PC-3 (cell line): ENCODE data around the gene OR11L1. TPM values are rescaled to one million over a fixed set of nuclear protein-coding genes. Genes with fewer than 3 reads are reported as not detected.

Experiments used
- ATAC-seq: fragments of 200-7000 bp; cut with Tn5 transposase; 2 replicates; pipeline ENCODE4 v1.9.1; 2020; ENCODE audit warnings: mild to moderate bottlenecking, moderate library complexity
- BruUV-seq: library from RNA; stranded (reverse); fragments of 400-500 nt; replicated peaks from 2 replicates; lab custom pipeline; 2021; lab: Mats Ljungman, UMichigan
- CTCF ChIA-PET: fragments of 300-600 bp; sonication (Branson Sonifier 250); formaldehyde crosslinking; loops from one replicate; lab custom pipeline; 2022; ENCODE audit warnings: antibody characterized with exemption; lab: Charles Lee
- POLR2A ChIA-PET: fragments of 300-600 bp; sonication (Branson Sonifier 250); formaldehyde crosslinking; loops from one replicate; lab custom pipeline; 2022; ENCODE audit warnings: antibody characterized with exemption; ENCODE audit not compliant: unreplicated experiment; lab: Charles Lee
- DNase-seq: peaks from one replicate; pipeline ENCODE4 v3.0.0-alpha.2; 2015
- H2AFZ ChIP-seq: fragments of 300-600 bp; sonication (generic); 2 replicates; pipeline ENCODE4 v1.6.0; 2016; ENCODE audit warnings: antibody characterized with exemption, low read length
- H3F3A ChIP-seq: fragments of 300-600 bp; sonication (generic); one replicate; pipeline ENCODE4 v1.6.0; 2017; ENCODE audit warnings: antibody characterized with exemption, low read length, control low read depth, mild to moderate bottlenecking; ENCODE audit not compliant: unreplicated experiment
- H3K27ac ChIP-seq: fragments of 300-600 bp; sonication (generic); 2 replicates; pipeline ENCODE4 v1.5.1; 2016; ENCODE audit warnings: mild to moderate bottlenecking, low read length
- H3K27me3 ChIP-seq: fragments of 300-600 bp; sonication (generic); 2 replicates; pipeline ENCODE4 v1.6.1; 2016; ENCODE audit warnings: low read length, mixed read lengths
- H3K36me3 ChIP-seq: fragments of 300-600 bp; sonication (generic); 2 replicates; pipeline ENCODE4 v1.6.1; 2016; ENCODE audit warnings: low read depth, mixed run types, low read length, mixed read lengths
- H3K4me1 ChIP-seq: fragments of 300-600 bp; sonication (generic); 2 replicates; pipeline ENCODE4 v1.5.1; 2016; ENCODE audit warnings: low read length; ENCODE audit not compliant: insufficient read depth
- H3K4me2 ChIP-seq: fragments of 300-600 bp; sonication (generic); 2 replicates; pipeline ENCODE4 v1.6.0; 2016; ENCODE audit warnings: low read length
- H3K4me3 ChIP-seq: fragments of 300-600 bp; sonication (generic); 2 replicates; pipeline ENCODE4 v1.5.1; 2016; ENCODE audit warnings: mild to moderate bottlenecking, low read length, mixed read lengths
- H3K79me2 ChIP-seq: fragments of 300-600 bp; sonication (generic); 2 replicates; pipeline ENCODE4 v1.6.1; 2017; ENCODE audit warnings: low read length, mixed read lengths
- H3K9ac ChIP-seq: fragments of 300-600 bp; sonication (generic); 2 replicates; pipeline ENCODE4 v1.6.0; 2016; ENCODE audit warnings: mild to moderate bottlenecking, low read length
- H3K9me2 ChIP-seq: fragments of 300-600 bp; sonication (generic); replicated peaks from 2 replicates; pipeline ENCODE4 v1.6.1; 2016; ENCODE audit warnings: mixed run types, low read length, mixed read lengths
- H3K9me3 ChIP-seq: fragments of 300-600 bp; sonication (generic); 2 replicates; pipeline ENCODE4 v1.6.1; 2016; ENCODE audit warnings: low read length, mixed read lengths
- H4K20me1 ChIP-seq: fragments of 300-600 bp; sonication (generic); 2 replicates; pipeline ENCODE4 v1.6.1; 2016; ENCODE audit warnings: low read length, mixed read lengths
- EZH2 ChIP-seq: fragments of 300-600 bp; sonication (generic); IDR thresholded peaks from one replicate; pipeline ENCODE4 v1.6.1; 2017; ENCODE audit warnings: antibody characterized with exemption, mild to moderate bottlenecking, low read length; ENCODE audit not compliant: unreplicated experiment
- EZH2phosphoT487 ChIP-seq: fragments of 300-600 bp; sonication (generic); IDR thresholded peaks from 2 replicates; pipeline ENCODE4 v1.6.1; 2018; ENCODE audit warnings: mild to moderate bottlenecking, antibody characterized with exemption, low read length, borderline replicate concordance
- intact Hi-C: fragments of 100-400 bp; cut with micrococcal nuclease; formaldehyde crosslinking; loops from 2 replicates; pipeline ENCODE4 v1.9.0; 2023
- total RNA-seq: library from RNA; depleted of rRNA; stranded (reverse); fragments of >200 nt; gene quantifications from 2 replicates; pipeline ENCODE4 v1.2.3, GENCODE V29; 2014
- TF ChIP-seq, protein P1 (sequence below): fragments of 300-600 bp; sonication (generic); conservative IDR thresholded peaks from 2 replicates; pipeline ENCODE4 v1.5.1; 2017; ENCODE audit warnings: antibody characterized with exemption, low read depth, mild to moderate bottlenecking, low read length

OR11L1 gene
- total RNA-seq, 1 experiment from 2014 or later, result not detected

- no peak overlapping the region for H2AFZ ChIP-seq
- no peaks in the 10 kb centered on the region for H3K9me3 ChIP-seq
- H3K79me2 ChIP-seq, result peaks cover 30% of the 10 kb centered on the region
- POLR2A ChIA-PET, result no interaction called here
- H3K4me2 ChIP-seq, result no peak overlapping the region
- no peaks in the 10 kb centered on the region for H3K27me3 ChIP-seq
- H4K20me1 ChIP-seq, result 0 out of 2 replicates have a peak, but pooled peaks cover 4% of the 10 kb centered on the region
- TF ChIP-seq, protein P1, sequence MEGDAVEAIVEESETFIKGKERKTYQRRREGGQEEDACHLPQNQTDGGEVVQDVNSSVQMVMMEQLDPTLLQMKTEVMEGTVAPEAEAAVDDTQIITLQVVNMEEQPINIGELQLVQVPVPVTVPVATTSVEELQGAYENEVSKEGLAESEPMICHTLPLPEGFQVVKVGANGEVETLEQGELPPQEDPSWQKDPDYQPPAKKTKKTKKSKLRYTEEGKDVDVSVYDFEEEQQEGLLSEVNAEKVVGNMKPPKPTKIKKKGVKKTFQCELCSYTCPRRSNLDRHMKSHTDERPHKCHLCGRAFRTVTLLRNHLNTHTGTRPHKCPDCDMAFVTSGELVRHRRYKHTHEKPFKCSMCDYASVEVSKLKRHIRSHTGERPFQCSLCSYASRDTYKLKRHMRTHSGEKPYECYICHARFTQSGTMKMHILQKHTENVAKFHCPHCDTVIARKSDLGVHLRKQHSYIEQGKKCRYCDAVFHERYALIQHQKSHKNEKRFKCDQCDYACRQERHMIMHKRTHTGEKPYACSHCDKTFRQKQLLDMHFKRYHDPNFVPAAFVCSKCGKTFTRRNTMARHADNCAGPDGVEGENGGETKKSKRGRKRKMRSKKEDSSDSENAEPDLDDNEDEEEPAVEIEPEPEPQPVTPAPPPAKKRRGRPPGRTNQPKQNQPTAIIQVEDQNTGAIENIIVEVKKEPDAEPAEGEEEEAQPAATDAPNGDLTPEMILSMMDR, result no peak
- no peak for TF ChIP-seq EZH2phosphoT487
- no peak for TF ChIP-seq EZH2
- no peak overlapping the region for H3K27ac ChIP-seq
- CTCF ChIA-PET, result no interaction called here
- H3K36me3 ChIP-seq, result peaks cover 3% of the 10 kb centered on the region; the same call in 1 of the 2 replicates
- H3F3A ChIP-seq, result no peaks in the 10 kb centered on the region
- no peaks in the 10 kb centered on the region for H3K9me2 ChIP-seq
- ATAC-seq (no peak), DNase-seq (peak; percentile 52)
- no peak overlapping the region for H3K4me3 ChIP-seq
- H3K9ac ChIP-seq, result no peak overlapping the region
- H3K4me1 ChIP-seq, result peaks cover 26% of the 10 kb centered on the region
- BruUV-seq, result no TSS peak
- intact Hi-C loops, result loop anchor here (5.0 kb wide), 2 partner anchors 109 to 279 kb away; partner anchors contain the start of gene OR14A2
Measured at GRCh38 chr1:247855911-247856310, 14.2 kb upstream of the OR11L1 start.

DNA sequence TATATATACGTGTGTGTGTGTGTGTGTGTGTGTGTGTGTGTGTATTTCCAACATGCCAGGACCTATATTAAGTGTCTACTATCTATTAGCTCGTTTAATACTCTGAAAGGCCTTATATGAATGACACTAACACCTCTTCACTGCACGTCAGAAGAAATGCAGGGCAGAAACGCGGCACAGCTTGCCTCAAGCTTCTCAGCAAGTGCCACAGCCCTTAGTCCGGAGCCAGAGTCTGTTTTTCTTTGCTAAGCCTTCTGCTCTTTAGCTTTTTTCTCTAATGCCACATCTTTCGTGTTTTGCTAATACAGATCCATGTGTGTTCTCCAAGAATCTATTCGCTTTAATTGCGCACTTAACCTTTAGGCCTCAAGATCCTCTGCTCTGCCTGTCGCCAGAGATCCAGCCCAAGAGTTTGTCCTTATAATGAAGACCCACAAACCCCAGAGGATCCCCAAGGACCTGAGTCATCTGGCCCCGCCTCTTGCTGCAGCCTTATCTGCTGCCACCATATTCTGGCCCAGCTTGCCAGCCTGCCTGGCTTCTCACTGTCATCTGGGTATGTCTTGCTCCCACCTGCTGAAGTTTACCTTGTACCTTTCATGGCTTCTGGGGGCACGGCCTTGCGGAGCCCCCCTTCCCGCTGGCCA lies 13.3 kb upstream of the OR11L1 start:
- peaks cover 32% of the 10 kb centered on the region for H3K4me1 ChIP-seq
- POLR2A ChIA-PET, result no interaction called here
- no peak overlapping the region for H3K4me2 ChIP-seq
- no peaks in the 10 kb centered on the region for H3K9me2 ChIP-seq
- 0 out of 2 replicates have a peak, but pooled peaks cover 4% of the 10 kb centered on the region for H4K20me1 ChIP-seq
- ATAC-seq (no peak), DNase-seq (no peak)
- no peaks in the 10 kb centered on the region for H3K9me3 ChIP-seq
- TF ChIP-seq, protein P1, result no peak
- TF ChIP-seq EZH2 (no peak), EZH2phosphoT487 (no peak)
- H3K27me3 ChIP-seq, result no peaks in the 10 kb centered on the region
- no peak overlapping the region for H3K9ac ChIP-seq
- no peaks in the 10 kb centered on the region for H3K36me3 ChIP-seq
- no peak overlapping the region for H2AFZ ChIP-seq
- peaks cover 23% of the 10 kb centered on the region for H3K79me2 ChIP-seq
- intact Hi-C loops, result loop anchor here (5.0 kb wide), 2 partner anchors 108 to 278 kb away; partner anchors contain the start of gene OR14A2
- H3K4me3 ChIP-seq, result no peak overlapping the region
- no peak overlapping the region for H3K27ac ChIP-seq
- CTCF ChIA-PET, result no interaction called here
- H3F3A ChIP-seq, result no peaks in the 10 kb centered on the region
- BruUV-seq, result no TSS peak

GRCh38 chr1:247849616-247850015 lies 7.9 kb upstream of the OR11L1 start:
- intact Hi-C loops, result loop anchor here (1.0 to 2.0 kb wide), 2 partner anchors 8 to 21 kb away; partner anchors contain the start of gene TRIM58
- no TSS peak for BruUV-seq

More at GRCh38 chr1:247849616-247850015, 7.9 kb upstream of the OR11L1 start:
- DNase-seq (peak; percentile 97), ATAC-seq (peak; percentile 90)
- H3K9me2 ChIP-seq, result no peaks in the 10 kb centered on the region
- no peaks in the 10 kb centered on the region for H3K9me3 ChIP-seq
- H3K4me3 ChIP-seq, result no peak overlapping the region
- no peak overlapping the region for H2AFZ ChIP-seq
- no peaks in the 10 kb centered on the region for H3K36me3 ChIP-seq
- H3K27ac ChIP-seq, result 0 out of 2 replicates have a peak overlapping the region, but pooled peaks have one; percentile 3
- H3K4me1 ChIP-seq, result peaks cover 19% of the 10 kb centered on the region
- ChIA-PET POLR2A (no interaction called here), CTCF (no interaction called here)
- H3K79me2 ChIP-seq, result no peaks in the 10 kb centered on the region
- no peak overlapping the region for H3K9ac ChIP-seq
- H3K27me3 ChIP-seq, result no peaks in the 10 kb centered on the region
- H3F3A ChIP-seq, result no peaks in the 10 kb centered on the region
- H3K4me2 ChIP-seq, result peak overlapping the region; percentile 51
- no peaks in the 10 kb centered on the region for H4K20me1 ChIP-seq
- TF ChIP-seq, protein P1, result no peak
- TF ChIP-seq EZH2 (no peak), EZH2phosphoT487 (no peak)
